ENCODE measurements around the gene INTS3.
"Not testable (repeated sequence)": the region's sequence is repeated elsewhere in the genome, so short reads cannot be mapped to it uniquely, and the experiment has no call there.

Gene INTS3

GRCh38 chr1:153754266-153754665 lies 26.4 kb downstream of the INTS3 start:
- in situ Hi-C loops (cut with HindIII; ENCODE audit: low sequenced_read_pairs): no loop called here
- DNase-seq (ENCODE audit: low read depth): no peak
- H3K4me3 ChIP-seq (ENCODE audit: low read depth, low read length): no peak overlapping the region
- no peak for TF ChIP-seq CTCF (IDR thresholded peaks at IDR 0.05; ENCODE audit: low read depth, low read length, missing control alignments)

GRCh38 chr1:153760440-153760839 lies 32.6 kb downstream of the INTS3 start:
- no peak overlapping the region for H3K4me3 ChIP-seq (ENCODE audit: low read depth, low read length)
- no peak for TF ChIP-seq CTCF (IDR thresholded peaks at IDR 0.05; ENCODE audit: low read depth, low read length, missing control alignments)
- in situ Hi-C loops (cut with HindIII; ENCODE audit: low sequenced_read_pairs): no loop called here
- DNase-seq (ENCODE audit: low read depth): no peak

- no peak for TF ChIP-seq CTCF (IDR thresholded peaks at IDR 0.05; ENCODE audit: low read depth, low read length, missing control alignments)
- in situ Hi-C loops (cut with HindIII; ENCODE audit: low sequenced_read_pairs): no loop called here
- no peak for DNase-seq (ENCODE audit: low read depth)
- no peak overlapping the region for H3K4me3 ChIP-seq (ENCODE audit: low read depth, low read length)
These were observed 35.7 kb downstream of the INTS3 start for GRCh38 chr1:153763365-153764225.

- in situ Hi-C loops (cut with HindIII; ENCODE audit: low sequenced_read_pairs): no loop called here
- TF ChIP-seq CTCF (IDR thresholded peaks at IDR 0.05; ENCODE audit: low read depth, low read length, missing control alignments): no peak
- H3K4me3 ChIP-seq (ENCODE audit: low read depth, low read length): no peak overlapping the region
- DNase-seq (ENCODE audit: low read depth): no peak
These were observed 36.5 kb downstream of the INTS3 start for GRCh38 chr1:153764310-153764709.

- DNase-seq (ENCODE audit: low read depth); in situ Hi-C loops (cut with HindIII; ENCODE audit: low sequenced_read_pairs); H3K4me3 ChIP-seq (ENCODE audit: low read depth, low read length): not testable (repeated sequence)
These were observed 38.8 kb downstream of the INTS3 start for GRCh38 chr1:153766663-153767062.

- DNase-seq (ENCODE audit: low read depth): no peak
- in situ Hi-C loops (cut with HindIII; ENCODE audit: low sequenced_read_pairs): no loop called here
- TF ChIP-seq CTCF (IDR thresholded peaks at IDR 0.05; ENCODE audit: low read depth, low read length, missing control alignments): no peak
- H3K4me3 ChIP-seq (ENCODE audit: low read depth, low read length): no peak overlapping the region
These were observed 39.7 kb downstream of the INTS3 start for GRCh38 chr1:153767519-153767918.
